Chondrocyte (in vitro differentiated cells): Measurements from ENCODE around the gene OPN1SW. TPM values are rescaled to one million over a fixed set of nuclear protein-coding genes. Genes with fewer than 3 reads are reported as not detected.

ENCODE experiments used
- DNase-seq: peaks from one replicate; pipeline ENCODE4 v3.0.0; 2021; ENCODE audit warnings: mixed read lengths, low spot score
- H3K27ac Mint-ChIP-seq: one replicate; pipeline ENCODE4 v1.8.0; 2021; ENCODE audit warnings: mild to moderate bottlenecking, moderate library complexity, mixed read lengths; ENCODE audit not compliant: unreplicated experiment
- H3K27me3 Mint-ChIP-seq: 2 replicates; pipeline ENCODE4 v1.8.0; 2021; ENCODE audit warnings: low read depth, mixed read lengths
- H3K36me3 Mint-ChIP-seq: 2 replicates; pipeline ENCODE4 v1.8.0; 2021; ENCODE audit warnings: low read depth, mixed read lengths
- H3K4me1 Mint-ChIP-seq: 2 replicates; pipeline ENCODE4 v1.8.0; 2021; ENCODE audit warnings: low read depth, mild to moderate bottlenecking, mixed read lengths
- H3K4me3 Mint-ChIP-seq: one replicate; pipeline ENCODE4 v1.8.0; 2021; ENCODE audit warnings: mild to moderate bottlenecking, moderate library complexity, mixed read lengths; ENCODE audit not compliant: unreplicated experiment
- H3K9me3 Mint-ChIP-seq: 2 replicates; pipeline ENCODE4 v1.8.0; 2021; ENCODE audit warnings: low read depth, mixed read lengths
- total RNA-seq: library from RNA; stranded (reverse); gene quantifications from 3 replicates; pipeline ENCODE4 v1.2.1, GENCODE V29; 2021
- TF ChIP-seq, protein P1 (sequence below): fragments of 200-600 bp; sonication (generic); IDR thresholded peaks from 2 replicates; pipeline ENCODE4 v1.5.0; 2021; ENCODE audit warnings: antibody characterized with exemption, mild to moderate bottlenecking, moderate library complexity

The OPN1SW gene
- total RNA-seq, 1 donor from 2014 or later: not detected

DNA sequence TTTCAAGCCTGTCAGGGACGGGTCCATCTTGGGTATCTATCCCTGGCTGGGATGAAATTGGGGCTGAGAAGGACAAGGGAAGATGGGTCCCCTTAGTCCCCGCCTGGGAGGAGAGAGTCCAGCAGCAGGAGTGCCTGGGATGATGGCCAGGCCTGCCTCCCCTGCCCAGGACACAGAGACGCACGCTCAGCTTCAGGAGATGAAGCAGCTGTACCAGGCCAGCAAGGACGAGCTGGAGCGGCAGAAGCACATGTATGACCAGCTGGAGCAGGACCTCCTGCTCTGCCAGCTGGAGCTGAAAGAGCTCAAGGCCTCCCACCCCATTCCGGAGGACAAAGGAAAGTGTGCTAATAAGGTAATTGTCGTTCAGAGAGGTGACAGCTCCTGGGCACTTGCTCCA, 31.6 kb upstream of the OPN1SW start:
- Mint-ChIP-seq H3K4me3 (no peak overlapping the region), H3K9me3 (no peaks in the 10 kb centered on the region), H3K27ac (peak overlapping the region; percentile 32), H3K4me1 (peaks cover 11% of the 10 kb centered on the region), H3K36me3 (peaks cover 5% of the 10 kb centered on the region), H3K27me3 (no peaks in the 10 kb centered on the region)
- TF ChIP-seq, protein P1, sequence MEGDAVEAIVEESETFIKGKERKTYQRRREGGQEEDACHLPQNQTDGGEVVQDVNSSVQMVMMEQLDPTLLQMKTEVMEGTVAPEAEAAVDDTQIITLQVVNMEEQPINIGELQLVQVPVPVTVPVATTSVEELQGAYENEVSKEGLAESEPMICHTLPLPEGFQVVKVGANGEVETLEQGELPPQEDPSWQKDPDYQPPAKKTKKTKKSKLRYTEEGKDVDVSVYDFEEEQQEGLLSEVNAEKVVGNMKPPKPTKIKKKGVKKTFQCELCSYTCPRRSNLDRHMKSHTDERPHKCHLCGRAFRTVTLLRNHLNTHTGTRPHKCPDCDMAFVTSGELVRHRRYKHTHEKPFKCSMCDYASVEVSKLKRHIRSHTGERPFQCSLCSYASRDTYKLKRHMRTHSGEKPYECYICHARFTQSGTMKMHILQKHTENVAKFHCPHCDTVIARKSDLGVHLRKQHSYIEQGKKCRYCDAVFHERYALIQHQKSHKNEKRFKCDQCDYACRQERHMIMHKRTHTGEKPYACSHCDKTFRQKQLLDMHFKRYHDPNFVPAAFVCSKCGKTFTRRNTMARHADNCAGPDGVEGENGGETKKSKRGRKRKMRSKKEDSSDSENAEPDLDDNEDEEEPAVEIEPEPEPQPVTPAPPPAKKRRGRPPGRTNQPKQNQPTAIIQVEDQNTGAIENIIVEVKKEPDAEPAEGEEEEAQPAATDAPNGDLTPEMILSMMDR: no peak
- no peak for DNase-seq

DNA sequence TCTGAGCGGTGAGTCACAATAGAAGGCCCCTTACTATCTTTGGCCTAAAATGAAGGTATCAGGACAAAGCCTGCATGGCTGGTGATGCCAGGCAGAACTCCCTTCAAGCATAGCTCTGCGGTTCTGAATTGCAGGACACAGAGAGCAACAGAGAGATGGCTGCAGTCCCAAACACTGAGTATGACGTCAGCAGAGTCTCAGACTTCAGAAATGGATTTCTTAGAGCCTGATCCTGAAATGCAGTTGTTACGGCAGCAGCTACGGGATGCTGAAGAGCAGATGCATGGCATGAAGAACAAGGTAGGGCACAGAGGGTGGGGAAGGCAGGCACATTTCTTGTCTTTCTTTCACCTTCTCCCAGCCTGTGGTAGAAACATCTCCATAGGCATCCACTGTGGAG, 29.6 kb upstream of the OPN1SW start:
- H3K27me3 Mint-ChIP-seq: no peaks in the 10 kb centered on the region
- TF ChIP-seq, protein P1: no peak
- H3K9me3 Mint-ChIP-seq: no peaks in the 10 kb centered on the region
- no peak overlapping the region for H3K4me3 Mint-ChIP-seq
- H3K27ac Mint-ChIP-seq: no peak overlapping the region
- H3K36me3 Mint-ChIP-seq: peaks cover 4% of the 10 kb centered on the region
- peaks cover 11% of the 10 kb centered on the region for H3K4me1 Mint-ChIP-seq
- no peak for DNase-seq

DNA sequence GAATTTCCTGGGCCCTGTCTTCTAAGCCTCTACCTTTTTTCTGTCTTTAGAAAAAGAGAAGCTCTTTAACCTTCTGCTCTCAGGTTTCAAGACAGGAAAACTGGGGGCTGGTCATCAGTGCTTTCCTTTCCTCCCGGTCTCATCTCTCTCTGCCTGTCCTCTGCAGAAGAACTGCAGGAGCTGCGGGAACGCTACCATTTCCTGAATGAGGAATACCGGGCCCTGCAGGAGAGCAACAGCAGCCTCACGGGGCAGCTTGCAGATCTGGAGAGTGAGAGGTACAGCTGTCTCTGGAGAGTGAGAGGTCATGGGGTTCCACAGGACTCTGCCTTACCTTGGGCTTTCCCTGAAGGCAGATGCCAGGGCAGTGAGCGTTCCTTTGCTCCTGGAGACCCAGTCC, 28.9 kb upstream of the OPN1SW start:
- no peak overlapping the region for H3K4me3 Mint-ChIP-seq

DNA sequence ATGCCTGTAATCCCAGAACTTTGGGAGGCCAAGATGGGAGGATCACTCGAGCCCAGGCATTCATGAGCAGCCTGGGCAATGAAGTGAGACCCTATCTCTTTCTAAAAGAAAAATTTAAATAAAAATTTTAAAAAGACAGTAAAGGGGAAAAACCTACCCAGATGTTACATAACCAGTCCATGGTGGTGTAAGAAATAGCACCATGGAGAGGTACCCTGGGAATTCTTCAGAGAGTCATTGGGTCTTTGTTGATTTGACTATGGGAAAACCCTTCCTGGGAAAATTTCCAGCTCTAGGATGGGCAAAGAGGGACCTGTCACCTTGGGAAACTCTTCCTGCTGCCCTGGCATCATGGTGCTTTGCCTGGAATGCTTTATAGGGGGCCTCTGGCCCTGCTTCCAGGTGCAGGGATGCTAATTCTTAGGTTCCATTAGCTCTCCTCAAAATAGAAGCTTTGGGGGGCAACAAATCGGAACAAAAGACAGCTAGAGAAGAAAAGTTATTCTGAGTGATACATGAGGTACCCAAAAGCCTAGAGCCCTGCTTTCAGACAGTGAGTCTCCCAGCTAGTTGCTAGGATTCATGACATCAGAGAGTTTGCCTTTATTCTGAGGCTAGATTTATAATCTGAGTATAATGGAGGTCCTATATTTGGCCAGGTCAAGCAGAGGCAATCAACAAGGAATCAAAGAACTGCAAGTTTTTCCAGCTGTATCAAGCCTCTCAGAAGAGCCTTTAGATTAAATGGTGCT, 26.2 kb upstream of the OPN1SW start:
- H3K4me3 Mint-ChIP-seq: no peak overlapping the region
- DNase-seq: no peak
- H3K4me1 Mint-ChIP-seq: peaks cover 11% of the 10 kb centered on the region
- H3K36me3 Mint-ChIP-seq: peaks cover 4% of the 10 kb centered on the region
- TF ChIP-seq, protein P1: no peak
- H3K27ac Mint-ChIP-seq: no peak overlapping the region
- no peaks in the 10 kb centered on the region for H3K9me3 Mint-ChIP-seq
- no peaks in the 10 kb centered on the region for H3K27me3 Mint-ChIP-seq

More for the DNA sequence above, 28.9 kb upstream of the OPN1SW start:
- TF ChIP-seq, protein P1: no peak
- peaks cover 1% of the 10 kb centered on the region for H3K36me3 Mint-ChIP-seq
- no peaks in the 10 kb centered on the region for H3K27me3 Mint-ChIP-seq
- H3K27ac Mint-ChIP-seq: no peak overlapping the region
- H3K9me3 Mint-ChIP-seq: no peaks in the 10 kb centered on the region
- DNase-seq: no peak
- peaks cover 11% of the 10 kb centered on the region for H3K4me1 Mint-ChIP-seq

DNA sequence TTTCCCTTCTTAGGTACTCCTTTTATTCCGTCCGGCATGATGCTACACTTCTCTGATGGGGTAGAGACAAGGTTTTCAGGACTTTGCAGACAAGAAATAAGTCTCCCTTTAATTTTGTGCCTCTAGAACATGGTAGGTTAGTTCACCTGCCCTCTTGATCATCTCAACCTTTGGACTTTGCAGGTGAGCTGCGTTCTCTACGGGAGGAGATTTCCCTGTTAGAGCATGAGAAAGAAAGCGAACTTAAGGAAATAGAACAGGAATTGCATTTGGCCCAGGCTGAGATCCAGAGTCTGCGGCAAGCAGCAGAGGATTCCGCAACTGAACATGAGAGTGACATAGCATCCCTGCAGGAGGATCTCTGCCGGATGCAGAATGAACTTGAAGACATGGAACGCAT, 25.4 kb upstream of the OPN1SW start:
- Mint-ChIP-seq H3K4me1 (peaks cover 15% of the 10 kb centered on the region), H3K9me3 (no peaks in the 10 kb centered on the region), H3K4me3 (no peak overlapping the region), H3K27ac (no peak overlapping the region), H3K27me3 (no peaks in the 10 kb centered on the region), H3K36me3 (peaks cover 2% of the 10 kb centered on the region)
- no peak for DNase-seq
- TF ChIP-seq, protein P1: no peak
